ENCODE data around the gene TSACC.
"Not testable (repeated sequence)": the region's sequence is repeated elsewhere in the genome, so short reads cannot be mapped to it uniquely, and the experiment has no call there.

TSACC gene

GRCh38 chr1:156316909-156317308 lies 21.4 kb upstream of the TSACC start:
- no peak overlapping the region for H3K4me3 ChIP-seq (ENCODE audit: low read depth, low read length)
- no peak for TF ChIP-seq MYC (IDR thresholded peaks at IDR 0.05; ENCODE audit: low read depth, low read length)
- no peak for TF ChIP-seq POLR2A (IDR thresholded peaks at IDR 0.05; ENCODE audit: extremely low read depth, insufficient read length)
- no peak for TF ChIP-seq MAX (IDR thresholded peaks at IDR 0.05; ENCODE audit: low read depth, low read length)
- TF ChIP-seq, protein P1, sequence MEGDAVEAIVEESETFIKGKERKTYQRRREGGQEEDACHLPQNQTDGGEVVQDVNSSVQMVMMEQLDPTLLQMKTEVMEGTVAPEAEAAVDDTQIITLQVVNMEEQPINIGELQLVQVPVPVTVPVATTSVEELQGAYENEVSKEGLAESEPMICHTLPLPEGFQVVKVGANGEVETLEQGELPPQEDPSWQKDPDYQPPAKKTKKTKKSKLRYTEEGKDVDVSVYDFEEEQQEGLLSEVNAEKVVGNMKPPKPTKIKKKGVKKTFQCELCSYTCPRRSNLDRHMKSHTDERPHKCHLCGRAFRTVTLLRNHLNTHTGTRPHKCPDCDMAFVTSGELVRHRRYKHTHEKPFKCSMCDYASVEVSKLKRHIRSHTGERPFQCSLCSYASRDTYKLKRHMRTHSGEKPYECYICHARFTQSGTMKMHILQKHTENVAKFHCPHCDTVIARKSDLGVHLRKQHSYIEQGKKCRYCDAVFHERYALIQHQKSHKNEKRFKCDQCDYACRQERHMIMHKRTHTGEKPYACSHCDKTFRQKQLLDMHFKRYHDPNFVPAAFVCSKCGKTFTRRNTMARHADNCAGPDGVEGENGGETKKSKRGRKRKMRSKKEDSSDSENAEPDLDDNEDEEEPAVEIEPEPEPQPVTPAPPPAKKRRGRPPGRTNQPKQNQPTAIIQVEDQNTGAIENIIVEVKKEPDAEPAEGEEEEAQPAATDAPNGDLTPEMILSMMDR (IDR thresholded peaks at IDR 0.05; ENCODE audit: low read depth, low read length), result no peak
- no peak for DNase-seq (ENCODE audit: low read depth)

GRCh38 chr1:156319664-156320063 lies 18.7 kb upstream of the TSACC start:
- no peak overlapping the region for H3K4me3 ChIP-seq (ENCODE audit: low read depth, low read length)
- TF ChIP-seq, protein P1 (IDR thresholded peaks at IDR 0.05; ENCODE audit: low read depth, low read length), result peak; percentile 42
- no peak for TF ChIP-seq MYC (IDR thresholded peaks at IDR 0.05; ENCODE audit: low read depth, low read length)
- no peak for TF ChIP-seq POLR2A (IDR thresholded peaks at IDR 0.05; ENCODE audit: extremely low read depth, insufficient read length)
- TF ChIP-seq MAX (IDR thresholded peaks at IDR 0.05; ENCODE audit: low read depth, low read length), result no peak
- DNase-seq (ENCODE audit: low read depth), result peak; percentile 40

GRCh38 chr1:156320560-156320959 lies 17.8 kb upstream of the TSACC start:
- no peak overlapping the region for H3K4me3 ChIP-seq (ENCODE audit: low read depth, low read length)
- DNase-seq (ENCODE audit: low read depth), result no peak
- TF ChIP-seq POLR2A (IDR thresholded peaks at IDR 0.05; ENCODE audit: extremely low read depth, insufficient read length), result no peak
- TF ChIP-seq, protein P1 (IDR thresholded peaks at IDR 0.05; ENCODE audit: low read depth, low read length), result no peak
- no peak for TF ChIP-seq MYC (IDR thresholded peaks at IDR 0.05; ENCODE audit: low read depth, low read length)
- no peak for TF ChIP-seq MAX (IDR thresholded peaks at IDR 0.05; ENCODE audit: low read depth, low read length)

DNA sequence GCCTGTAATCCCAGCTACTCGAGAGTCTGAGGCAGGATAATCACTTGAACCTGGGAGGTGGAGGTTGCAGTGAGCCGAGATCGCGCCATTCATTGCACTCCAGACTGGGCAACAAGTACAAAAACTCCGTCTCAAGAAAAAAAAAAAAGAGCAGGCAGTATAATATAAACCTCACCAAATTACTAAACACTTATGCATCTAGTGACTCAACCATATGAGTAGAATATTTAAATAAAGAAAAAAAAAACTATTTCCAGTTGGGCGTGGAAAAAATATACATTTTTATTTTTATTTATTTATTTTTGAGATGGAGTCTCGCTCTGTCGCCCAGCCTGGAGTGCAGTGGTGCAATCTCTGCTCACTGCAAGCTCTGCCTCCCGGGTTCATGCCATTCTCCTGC lies 15.1 kb upstream of the TSACC start:
- DNase-seq (ENCODE audit: low read depth); H3K4me3 ChIP-seq (ENCODE audit: low read depth, low read length): not testable (repeated sequence)

- peak; percentile 50 for DNase-seq (ENCODE audit: low read depth)
- peak overlapping the region; percentile 99 for H3K4me3 ChIP-seq (ENCODE audit: low read depth, low read length)
- TF ChIP-seq MYC (IDR thresholded peaks at IDR 0.05; ENCODE audit: low read depth, low read length), result no peak
- TF ChIP-seq, protein P1 (IDR thresholded peaks at IDR 0.05; ENCODE audit: low read depth, low read length), result peak; percentile 27
These were observed 2.1 kb upstream of the TSACC start for GRCh38 chr1:156336242-156336641.

GRCh38 chr1:156337052-156337887 lies 1.1 kb upstream of the TSACC start:
- H3K4me3 ChIP-seq (ENCODE audit: low read depth, low read length), result peak overlapping the region; percentile 99
- DNase-seq (ENCODE audit: low read depth), result no peak
- no peak for TF ChIP-seq POLR2A (IDR thresholded peaks at IDR 0.05; ENCODE audit: extremely low read depth, insufficient read length)
- TF ChIP-seq, protein P1 (IDR thresholded peaks at IDR 0.05; ENCODE audit: low read depth, low read length), result no peak
